GM18511 (cell line): ENCODE results near the gene EVPL.
A peak's percentile ranks its signal among the peaks of the same experiment; 100 is the strongest.
"Not testable (repeated sequence)": the region's sequence is repeated elsewhere in the genome, so short reads cannot be mapped to it uniquely, and the experiment has no call there.

ENCODE experiments used
- ATAC-seq: cut with Tn5 transposase; IDR thresholded peaks from one replicate; pipeline ENCODE4 v1.9.1; 2021; ENCODE audit warnings: mild to moderate bottlenecking, moderate library complexity; ENCODE audit not compliant: unreplicated experiment

The EVPL gene

DNA sequence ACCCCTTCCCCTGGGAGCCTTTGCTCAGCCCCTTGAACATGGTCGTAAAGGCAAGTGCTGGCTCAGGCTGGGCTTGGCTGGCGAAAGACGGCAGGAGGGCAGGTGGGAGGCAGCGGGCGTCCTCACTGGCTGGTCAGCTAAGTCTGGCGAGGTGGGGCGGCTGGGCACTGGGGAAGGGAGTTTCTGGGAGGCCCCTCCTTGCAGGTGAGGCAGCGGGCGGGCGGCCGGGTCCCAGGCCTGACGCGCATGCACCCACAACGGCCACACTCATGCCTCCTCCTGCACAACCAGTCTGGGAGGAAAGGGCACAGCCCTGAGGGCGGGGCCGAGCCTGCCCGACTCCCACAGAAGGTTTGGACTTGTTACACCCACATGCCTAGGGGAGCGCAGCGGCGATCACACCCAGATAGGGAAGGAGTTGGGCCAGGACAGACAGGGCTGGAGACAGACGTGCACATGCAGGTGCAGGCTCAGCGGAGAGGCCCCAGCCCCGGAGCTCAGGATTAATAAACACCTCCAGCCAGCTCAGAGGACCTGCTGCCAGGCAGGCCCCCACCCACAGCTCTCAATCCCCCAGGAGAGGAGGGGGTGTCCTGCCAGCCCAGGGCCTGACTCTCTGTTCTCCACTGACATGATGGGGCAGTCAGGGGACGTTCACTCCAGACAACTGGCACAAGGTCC is at the start of gene EVPL:
EVPL (minus strand) TSS at position 148 of the 681 bp plus-strand sequence; CDS start at position 40, 108 bp downstream.
- ATAC-seq = no peak

DNA sequence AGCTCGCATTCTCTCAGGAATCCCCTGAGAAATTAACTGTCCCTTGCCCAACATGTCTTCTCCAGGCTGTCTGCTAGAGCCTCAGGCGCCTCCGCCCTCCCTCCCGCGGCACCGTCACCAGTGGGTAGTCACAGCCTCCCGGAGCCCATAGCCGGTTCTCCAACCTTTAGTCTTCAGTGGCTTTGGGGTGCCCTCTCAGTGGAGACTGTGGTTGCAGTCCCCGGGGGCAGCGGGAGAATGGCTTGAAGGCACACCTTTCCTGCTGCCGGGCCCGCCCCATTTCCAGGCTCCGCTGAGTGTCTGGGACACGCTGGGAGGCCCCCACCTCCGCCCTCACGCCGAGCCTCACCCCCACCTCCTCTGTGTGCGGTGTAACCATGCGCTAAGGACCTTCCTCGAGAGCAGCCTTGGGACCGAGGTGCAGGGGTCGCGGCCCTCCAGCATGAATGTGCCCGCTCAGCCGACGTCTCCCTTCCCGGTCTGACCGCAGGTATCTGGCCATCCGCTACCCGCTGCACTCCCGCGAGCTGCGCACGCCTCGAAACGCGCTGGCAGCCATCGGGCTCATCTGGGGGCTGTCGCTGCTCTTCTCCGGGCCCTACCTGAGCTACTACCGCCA is 49.1 kb upstream of the EVPL start:
- ATAC-seq = no peak

DNA sequence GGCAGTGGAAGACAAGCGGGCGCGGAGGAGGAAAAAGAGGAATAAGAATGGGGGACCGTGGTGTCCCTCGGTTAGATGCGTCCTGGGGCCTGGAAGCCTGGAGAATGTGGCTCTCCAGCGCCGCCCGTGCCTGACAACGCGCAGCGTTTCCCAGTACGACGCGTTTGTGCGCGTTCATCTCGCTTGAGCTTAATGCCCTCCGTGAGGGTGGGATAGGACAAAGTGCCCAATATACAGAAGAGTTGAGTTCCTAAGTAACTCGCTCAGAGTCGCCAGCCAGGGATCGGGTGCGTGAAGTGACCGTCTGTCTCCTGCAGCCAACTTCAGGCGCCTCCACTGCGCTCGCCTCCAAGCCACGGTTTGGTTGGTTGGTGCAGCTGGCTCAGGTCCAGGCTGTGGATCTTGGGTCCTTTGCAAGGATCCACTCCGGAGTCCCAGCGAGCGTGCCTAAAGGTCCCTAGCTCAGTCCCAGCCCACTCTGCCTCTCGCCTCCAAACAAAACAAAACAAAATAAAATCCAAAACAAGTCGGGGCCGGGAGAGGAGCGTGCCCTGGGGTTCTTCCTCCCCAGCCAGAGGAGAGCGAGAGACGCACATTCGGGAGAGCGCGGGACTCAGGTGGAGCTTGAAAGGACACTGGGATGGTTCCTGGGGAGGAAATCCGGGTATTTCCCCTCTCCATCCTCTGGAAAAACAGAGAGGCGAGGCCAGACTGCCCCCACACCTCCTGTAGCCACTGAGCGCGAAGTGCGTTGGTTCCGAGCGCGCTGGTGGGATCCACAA is 48.4 kb upstream of the EVPL start:
- no peak for ATAC-seq

DNA sequence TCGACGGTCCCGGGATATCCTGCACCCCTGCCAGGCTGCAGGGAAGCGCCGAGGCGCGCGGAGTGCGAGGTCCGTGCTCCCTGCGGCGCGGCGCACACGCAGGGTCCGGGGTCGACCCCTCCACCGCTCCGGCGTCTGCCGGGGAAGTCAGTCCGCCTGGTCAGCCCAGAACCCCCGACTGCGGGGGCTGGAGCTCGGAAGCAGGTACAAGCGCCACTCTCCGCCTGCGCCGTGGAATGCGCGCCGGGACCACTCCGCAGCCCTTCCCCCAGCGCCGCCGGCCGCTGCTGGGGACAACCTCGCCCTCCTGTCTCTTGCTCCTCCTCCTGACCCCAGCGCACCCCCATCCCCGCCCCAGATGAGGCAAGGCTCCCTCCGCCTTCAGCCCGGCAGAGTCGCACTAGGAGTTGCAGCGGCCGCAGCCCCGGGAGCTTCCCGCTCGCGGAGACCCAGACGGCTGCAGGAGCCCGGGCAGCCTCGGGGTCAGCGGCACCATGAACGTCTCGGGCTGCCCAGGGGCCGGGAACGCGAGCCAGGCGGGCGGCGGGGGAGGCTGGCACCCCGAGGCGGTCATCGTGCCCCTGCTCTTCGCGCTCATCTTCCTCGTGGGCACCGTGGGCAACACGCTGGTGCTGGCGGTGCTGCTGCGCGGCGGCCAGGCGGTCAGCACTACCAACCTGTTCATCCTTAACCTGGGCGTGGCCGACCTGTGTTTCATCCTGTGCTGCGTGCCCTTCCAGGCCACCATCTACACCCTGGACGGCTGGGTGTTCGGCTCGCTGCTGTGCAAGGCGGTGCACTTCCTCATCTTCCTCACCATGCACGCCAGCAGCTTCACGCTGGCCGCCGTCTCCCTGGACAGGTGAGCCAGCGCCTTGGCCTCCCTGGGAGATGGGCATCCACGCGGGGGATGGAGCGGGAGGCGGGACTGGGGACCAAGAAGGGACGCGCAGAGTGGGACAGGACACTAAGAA is 47.6 kb upstream of the EVPL start, which contains the start of gene GALR2:
GALR2 (plus strand) TSS at position 392 of the 974 bp plus-strand sequence; CDS start at position 495, 103 bp downstream.
- ATAC-seq = no peak

DNA sequence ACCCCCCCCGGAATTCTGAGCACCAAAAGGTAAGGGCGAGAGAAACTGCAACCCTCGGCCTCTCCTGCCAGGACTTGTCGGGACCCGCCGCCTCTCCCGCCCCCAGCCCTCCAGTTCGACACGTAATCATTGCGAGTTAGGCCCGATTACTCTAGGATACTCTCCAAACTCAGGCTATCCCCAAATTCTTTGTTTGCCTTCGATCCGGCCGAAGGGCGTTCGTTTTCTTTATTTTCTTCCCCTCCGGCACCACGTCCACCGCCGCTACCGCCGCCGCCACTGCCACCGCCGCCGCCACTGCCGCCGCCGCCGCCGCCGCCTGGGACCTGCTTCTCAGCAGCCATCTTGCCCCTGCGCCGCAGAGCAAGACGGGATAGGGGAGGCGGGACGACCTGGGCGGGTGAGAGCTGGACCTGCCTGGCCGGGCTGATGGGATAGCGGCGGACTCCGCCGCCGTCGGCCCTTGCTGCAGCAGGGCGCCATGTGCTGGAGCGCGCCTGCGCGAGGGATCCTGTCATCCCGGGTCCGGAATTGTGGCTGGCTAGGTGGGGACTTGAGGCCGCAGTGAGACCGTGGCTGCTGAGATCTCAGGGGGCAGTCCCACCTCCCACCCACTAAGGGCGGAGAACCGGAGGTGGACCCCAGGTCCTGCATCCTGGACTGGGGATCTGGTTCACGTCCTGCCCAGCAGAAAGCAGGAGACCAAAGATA is 45.2 kb upstream of the EVPL start, which contains the start of gene SRP68:
SRP68 (minus strand) TSS at position 370 of the 711 bp plus-strand sequence; CDS start at position 344, 26 bp downstream.
- peak; percentile 92 for ATAC-seq

DNA sequence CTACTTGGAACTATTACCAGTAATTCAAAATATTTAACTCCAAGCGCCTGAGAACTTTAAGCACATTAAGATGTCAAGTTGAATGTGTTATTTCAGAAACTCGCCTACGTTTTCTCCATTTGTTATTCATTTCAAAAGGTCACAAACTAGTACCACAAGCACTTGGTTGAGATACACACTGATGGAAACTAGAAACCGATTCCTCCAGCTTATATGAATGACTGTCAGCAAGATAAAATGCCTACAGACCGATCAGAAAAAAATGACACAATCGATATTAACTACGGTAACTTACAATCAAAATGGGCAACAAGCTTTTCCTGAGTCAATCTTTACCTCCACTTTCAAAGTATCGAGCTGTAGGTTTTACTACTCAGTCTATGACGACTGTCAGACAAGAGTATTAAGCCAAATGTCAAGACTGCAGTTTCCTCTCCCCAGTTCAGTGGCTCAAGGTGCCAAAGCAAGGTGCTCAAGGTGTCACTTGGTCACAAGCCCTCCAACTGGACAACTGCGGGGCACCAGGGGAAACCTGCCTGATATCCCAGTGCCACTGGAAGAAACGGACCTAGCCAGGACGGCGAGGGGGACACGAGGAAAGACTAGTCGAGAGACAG is 44.5 kb upstream of the EVPL start:
- peak; percentile 5 for ATAC-seq

DNA sequence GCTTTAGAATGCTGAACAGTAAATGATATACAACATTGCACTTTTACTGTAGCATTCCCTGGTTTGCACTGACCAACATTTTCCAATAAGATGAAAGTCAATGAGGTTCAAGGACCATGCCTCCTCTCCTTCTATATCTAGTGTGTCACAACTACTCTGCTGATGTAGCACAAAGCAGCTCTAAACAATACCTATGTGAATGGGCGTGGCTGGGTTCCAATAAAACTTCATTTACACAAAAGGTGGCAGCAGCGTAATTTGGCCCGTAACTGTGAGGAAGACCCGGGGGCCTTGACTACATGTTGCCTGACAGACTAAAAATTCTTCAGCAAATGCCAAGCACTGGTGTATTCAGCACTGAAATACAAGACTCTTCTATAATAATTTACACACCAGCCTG is 38.7 kb upstream of the EVPL start:
- ATAC-seq = no peak

DNA sequence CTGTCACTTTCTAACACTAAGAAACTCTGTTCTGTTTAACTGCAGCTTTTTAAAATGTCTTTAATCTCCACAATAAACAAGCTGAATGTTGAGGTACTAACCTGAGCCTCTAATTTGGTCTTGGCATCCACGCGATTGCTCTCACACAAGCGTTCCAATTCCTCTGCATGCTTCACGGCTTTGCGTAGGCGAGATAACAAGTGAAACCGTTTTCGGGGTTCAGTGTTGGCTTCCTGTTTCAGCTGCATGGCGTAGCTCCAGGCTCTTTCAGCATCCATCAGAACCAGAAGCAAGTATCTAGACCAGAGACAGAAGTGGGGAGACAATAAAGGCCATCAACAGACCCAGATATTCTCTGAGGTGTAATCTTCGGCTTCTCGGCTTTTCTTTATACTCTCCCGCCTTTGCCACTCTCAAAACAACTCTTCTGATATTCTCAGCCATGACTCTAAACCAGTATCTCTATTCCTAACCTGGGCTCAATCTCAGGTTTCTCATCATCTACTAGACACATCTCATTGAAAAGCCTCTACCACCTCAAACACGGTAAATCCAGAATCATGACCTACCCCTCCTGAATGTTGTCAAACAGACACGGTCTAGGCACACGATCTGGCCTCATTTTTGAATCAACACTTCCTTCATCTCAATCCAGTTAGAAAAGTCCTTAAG is 36.9 kb upstream of the EVPL start:
- ATAC-seq = no peak

DNA sequence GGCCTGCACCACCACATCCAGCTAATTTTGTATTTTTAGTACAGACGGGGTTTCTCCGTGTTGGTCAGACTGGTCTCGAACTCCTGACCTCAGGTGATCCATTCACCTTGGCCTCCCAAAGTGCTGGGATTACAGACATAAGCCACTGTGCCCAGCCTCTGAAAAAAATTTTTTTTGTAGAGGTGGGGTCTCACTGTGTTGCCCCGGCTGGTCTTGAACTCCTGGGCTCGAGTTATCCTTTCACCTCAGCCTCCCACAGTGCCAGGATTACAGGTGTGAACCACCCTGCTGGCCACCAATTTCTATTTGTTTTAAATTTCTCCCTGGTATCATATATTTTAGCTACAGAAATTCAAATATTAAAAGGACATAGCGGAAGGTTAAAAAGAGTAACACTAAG is 31.2 kb upstream of the EVPL start:
- not testable (repeated sequence) for ATAC-seq

DNA sequence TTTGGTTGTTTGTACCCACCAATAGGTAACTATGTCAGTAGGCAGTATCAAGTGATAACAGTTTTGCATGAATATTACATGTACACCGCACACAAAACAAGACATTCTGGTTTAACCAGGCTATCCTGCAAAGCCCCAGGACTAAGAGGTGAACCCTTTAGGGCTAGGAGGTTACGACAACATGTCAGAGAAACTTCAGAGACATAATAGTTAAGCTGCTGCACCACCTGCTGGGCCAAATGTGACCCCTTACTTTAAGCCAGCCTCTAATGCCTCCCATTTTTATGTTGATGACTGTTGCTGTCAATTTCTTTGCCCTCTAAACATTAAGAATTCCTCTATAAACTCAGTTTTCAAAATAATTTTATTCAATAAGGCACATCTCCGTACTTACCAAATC is 29.8 kb upstream of the EVPL start:
- ATAC-seq = no peak

DNA sequence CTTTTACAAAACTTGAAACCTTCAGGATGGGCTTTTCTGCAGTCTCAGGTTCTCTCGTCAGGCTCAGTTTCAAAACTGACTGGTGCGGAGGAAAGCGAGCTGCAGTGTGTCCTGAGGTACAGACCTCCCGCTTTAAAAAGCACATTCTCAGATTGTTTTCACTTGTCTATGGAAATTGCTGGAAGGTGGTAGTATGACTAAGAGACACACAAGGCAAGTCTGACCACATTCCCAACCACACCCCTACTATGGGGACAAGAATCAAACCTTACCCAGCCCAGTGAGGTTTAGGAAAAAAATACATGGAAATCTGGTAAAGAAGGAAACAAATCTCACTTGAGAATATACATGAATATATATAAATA is 27.0 kb upstream of the EVPL start:
- no peak for ATAC-seq

DNA sequence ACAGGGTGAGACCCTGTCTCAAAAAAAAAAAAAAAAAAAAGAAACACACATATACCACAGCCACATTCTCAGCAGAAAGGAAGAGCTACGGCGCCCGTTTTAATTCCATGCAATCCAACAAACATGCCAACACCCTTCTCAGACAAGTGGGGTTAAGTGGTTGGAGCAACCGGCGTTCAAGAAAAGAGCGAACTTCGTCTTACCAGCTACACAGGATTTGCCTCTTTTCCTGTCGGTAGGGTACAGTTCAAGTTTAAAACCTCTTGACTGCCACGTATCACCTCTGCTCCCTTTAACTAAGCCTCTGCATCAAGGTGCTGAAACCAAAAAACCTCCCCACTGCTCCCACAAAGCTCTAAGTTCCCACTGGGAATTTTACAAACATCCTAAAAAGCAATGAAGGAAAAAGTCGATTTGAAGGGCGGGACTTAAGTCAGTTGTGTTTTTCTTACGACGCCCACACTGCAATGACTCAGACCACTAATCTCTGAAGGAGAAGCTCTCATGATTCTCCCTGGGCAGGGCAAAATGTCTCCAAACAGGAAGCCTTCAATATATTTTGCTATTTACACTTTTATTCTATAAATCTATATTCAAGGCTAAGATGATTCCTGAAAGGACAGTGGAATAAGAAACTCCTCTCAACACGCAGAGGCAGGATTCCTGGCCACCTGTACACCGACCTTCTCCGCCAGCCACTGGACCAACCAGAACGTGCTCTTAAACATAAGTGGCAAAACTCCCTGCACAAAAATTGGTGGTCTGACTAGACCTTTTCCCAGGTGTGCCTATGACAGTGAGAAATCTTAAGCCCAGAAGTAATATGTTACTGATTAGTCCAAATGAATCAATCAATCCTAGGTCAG is 26.4 kb upstream of the EVPL start:
- no peak for ATAC-seq

DNA sequence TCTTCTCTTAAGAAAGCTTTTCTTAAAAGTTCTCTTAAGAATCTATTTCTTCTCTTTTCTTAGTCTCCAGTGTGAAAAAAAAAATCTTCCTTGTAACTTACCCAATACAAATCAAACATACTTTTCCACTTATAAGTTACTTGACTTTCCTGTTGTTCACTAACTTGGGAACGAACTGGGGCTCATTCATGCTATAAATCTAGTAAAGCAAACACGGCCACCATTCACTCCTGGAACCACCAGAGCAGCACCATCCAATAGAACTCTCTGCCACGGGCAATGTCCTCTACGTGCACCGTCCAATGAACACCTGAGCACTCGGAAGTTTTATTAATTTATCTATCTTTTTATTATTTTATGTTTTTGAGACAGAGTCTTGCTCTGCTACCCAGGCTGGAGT is 24.5 kb upstream of the EVPL start:
- ATAC-seq = no peak

DNA sequence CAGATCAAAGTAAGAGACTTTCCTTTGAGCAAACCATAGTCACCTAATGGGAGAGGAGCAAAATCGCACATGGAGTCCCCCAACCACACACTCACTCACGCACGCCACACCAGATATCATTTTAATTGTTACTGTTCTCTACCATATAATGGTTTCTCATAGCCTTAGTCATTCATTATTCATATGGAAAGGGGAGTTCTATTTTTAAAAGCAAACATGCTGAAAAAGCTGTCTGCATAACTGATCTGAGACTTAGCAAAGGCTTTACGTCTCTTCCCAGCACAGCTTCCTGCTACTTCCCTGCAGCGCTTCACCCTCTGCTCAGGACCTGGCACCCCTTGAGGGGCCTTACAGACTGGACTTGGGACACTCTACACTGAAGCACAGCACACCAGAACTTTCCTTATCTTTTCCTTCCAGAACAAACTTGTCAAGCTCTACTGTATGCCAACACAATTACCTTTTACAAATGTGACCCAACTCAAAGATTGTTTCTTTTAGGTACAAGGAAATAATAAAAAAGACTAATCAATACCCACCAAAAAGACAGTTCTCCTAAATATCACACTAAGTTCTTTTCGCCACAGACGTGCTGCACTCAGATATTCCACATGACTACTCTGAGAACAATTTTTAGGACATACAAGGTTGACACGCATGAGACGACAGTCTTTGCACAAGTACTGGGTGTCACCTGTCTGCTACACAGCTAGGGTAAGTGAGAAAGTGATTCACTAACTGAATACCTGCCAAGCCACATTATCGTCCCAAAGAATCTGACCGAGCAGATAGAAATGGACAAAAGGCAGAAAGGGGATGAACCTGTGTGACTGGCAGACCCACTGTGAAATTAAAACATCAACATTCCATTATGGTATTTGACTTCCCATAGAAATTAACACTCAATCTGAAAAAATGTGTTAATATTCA is 23.7 kb upstream of the EVPL start:
- no peak for ATAC-seq

DNA sequence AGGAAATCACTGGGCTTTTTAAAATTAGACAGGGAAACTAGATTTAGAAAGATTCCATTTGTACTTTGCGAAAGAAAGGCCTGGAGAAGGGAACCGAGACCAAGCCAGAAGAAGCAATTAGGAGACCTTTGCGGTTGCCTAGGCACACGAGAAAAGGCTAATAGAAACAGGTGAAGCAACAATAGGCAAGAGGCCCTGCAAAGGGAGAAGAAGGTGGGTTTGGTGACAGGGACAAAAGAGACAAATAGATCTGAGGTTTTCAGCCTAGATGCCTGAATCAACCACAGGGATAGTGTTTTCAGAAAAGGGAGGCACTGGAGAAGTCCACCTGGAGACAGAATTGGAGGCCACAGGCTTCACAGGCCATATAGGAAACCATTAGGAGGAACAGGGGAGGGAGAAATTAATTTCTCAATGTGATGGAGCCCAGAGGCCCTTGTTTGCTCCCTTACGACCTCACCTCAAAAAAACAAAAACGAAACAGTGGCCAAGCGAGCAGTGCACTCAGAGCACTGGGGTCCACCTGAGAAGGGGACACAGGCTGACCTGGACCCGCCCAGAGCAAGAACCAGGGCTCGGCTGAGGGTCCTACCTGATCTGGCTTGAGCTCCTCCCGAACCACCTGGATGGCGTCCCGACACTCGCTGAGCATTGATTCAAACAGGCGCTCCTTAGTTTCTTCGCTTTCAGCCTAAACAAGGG is 22.9 kb upstream of the EVPL start:
- ATAC-seq = no peak

DNA sequence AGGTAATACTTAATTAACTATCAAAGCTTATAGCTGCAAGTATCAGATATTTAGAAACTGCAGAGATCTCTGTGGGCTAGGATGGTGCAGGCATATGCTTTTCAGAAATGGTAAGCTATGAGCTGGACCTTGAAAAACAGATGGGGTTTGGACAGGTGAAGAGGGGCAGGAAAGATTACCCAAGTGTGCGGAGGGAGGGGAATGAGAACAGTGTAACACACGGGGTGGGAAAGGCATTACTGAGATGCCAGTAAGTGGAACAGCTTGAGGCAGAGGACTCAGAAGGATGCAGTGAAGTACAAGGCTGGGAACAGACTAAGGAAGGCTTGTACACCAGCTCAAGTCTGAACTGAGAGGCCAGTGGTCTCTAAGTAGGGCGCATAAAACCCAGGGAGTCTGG is 22.1 kb upstream of the EVPL start:
- ATAC-seq = no peak
